GOT3 (cell line): Measurements from ENCODE around the gene ATAD2B.

ENCODE experiments used
- DNase-seq: peaks from one replicate; lab custom pipeline; 2025; ENCODE audit warnings: mixed read lengths; lab: John Stamatoyannopoulos, UW

Gene ATAD2B

DNA sequence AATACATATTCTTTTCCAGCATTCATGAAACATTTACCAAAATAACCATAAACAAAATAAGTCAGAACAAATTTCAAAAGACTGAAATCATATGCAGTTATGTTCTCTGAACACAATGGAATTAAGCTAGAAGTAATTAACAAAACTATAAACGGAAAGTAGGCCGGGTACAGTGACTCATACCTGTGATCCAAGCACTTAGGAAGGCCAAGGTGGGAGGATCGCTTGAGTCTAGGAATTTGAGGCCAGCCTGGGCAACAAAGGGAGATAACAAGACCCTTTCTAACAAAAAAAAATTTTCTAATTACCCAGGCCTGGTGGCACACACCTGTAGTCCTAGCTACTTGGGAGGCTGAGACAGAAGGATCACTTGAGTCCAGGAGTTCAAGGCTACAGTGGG, 14.9 kb downstream of the ATAD2B start:
- no peak for DNase-seq

- no peak for DNase-seq
Observed at GRCh38 chr2:23905155-23905554, 21.8 kb downstream of the ATAD2B start.

DNA sequence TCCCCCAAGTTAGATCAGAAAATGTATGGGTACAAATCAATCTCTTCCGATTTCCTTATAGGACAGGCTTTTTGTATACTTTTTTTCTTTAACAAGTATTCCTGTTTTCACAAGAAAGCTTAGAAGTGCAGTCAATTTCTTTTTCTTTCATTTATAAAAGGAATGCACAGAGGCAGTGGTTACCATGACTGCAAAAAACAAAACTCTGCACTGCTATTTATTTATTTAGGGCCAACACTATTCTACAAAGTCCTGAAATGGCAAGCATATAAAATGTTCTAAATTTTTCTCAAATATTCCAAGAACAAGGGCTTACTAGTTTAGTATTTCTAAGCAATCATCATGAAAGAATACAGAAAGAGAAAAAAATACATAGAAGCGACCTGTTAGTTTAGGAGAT, 22.2 kb downstream of the ATAD2B start:
- DNase-seq: no peak

DNA sequence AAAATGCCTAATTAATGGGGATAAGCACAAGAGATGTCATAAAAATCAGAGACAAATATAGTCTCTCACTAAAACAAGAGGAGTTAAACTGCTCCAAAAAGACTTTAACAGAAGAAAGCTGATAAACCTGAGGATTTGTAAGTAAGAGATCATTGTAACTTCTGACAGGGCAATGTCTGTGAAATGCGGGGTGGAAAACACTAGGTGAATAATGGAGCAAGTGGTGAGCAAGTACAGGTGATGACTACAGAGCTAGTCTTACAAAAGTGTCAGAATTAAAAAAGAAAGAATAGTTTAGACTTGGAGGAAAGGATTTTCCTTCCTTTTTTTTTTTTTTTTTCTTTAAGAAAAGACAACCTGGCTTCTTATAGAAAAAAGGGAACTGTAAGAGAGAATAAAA, 22.7 kb downstream of the ATAD2B start:
- no peak for DNase-seq

GRCh38 chr2:23903034-23903433, 23.9 kb downstream of the ATAD2B start:
- DNase-seq: no peak

DNA sequence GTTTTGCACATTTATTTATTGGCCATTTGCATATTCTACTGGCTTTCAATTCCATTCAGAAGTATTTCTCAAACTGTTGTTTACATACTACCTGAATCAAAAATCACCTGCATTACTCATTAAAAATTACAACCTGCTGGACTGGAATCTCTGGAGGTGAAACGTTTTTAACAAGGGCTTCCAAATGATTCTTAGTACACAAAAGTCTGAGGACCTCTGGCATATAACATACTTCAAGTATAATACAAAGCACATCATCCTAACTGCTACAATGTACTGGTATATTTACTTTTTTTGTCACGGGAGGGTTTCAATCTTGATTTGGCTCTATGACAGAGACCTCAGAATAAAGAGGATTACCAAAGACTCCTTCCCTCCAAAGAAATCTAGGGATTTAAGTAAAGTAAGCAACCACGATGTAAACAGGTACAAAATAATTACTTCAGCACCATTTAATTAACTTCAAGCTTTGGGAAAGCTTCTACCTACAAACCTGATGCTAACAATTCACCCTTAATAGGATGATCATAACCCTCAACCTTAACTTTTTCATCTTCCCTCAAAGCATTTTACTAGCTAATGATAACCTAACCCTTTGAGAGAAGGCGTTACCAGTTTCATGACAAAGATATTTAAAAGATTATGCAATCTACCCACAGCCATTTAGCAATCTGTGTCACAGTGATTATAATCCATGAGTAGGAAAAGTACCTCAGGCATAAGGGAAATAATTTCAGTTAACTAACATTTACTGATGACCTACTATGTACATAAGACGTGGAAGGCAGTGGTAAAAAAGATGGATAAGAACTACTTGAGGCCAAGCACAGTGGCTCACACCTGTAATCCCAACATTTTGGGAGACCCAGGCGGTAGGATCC, 24.7 kb downstream of the ATAD2B start:
- DNase-seq: no peak

GRCh38 chr2:23900541-23901322, 26.2 kb downstream of the ATAD2B start:
- DNase-seq: no peak

- no peak for DNase-seq
Observed at GRCh38 chr2:23900133-23900532, 26.8 kb downstream of the ATAD2B start.

GRCh38 chr2:23871206-23871605, 55.7 kb downstream of the ATAD2B start:
- no peak for DNase-seq

DNA sequence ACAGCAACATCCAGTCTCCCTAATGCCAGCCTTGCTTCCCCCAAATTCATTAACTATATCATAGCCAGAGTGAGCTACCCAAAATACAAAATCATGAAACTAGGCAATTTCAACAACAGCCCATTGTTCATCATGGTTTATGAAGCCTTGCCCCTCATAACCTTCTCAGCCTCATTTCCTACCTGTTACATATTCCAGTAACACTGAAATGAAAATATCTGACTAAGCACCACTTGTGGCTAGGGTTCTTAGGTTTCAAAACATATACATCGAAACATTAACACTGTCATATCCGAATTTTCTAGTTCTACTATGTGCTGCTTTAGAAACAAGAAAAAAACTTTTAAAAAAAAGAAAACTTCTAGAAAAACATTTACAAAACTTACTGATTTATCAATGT, 59.5 kb downstream of the ATAD2B start:
- no peak for DNase-seq

DNA sequence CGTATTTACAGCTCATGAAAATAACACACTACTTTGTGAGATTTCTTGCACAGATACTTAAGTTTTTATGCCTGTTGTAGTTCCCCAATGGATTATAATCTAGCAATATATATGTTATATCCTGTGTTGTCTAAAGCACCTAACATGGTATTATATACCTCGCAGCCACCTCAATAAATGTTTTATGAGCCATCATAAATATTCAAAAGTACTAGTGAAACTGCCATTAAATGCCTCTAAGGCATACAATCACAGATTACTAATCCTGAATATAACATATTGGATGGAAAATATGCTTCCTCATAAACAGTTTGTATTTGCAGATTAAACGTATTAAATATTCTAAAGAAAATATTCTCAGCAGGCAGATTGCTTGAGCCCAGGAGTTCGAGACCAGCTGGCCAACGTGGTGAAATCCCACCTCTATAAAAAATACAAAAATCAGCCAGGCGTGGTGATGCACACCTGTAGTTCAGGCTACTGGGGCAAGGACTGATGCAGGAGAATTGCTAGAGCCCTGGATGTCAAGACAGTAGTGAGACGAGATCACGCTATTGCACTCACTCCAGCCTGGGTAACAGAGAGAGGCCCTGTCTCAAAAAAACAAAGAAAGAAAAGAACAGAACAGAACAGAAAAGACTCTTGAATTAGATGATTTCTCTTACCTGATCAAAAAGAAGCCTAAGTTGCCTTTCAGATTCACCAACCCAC, 64.1 kb downstream of the ATAD2B start:
- DNase-seq: no peak

DNA sequence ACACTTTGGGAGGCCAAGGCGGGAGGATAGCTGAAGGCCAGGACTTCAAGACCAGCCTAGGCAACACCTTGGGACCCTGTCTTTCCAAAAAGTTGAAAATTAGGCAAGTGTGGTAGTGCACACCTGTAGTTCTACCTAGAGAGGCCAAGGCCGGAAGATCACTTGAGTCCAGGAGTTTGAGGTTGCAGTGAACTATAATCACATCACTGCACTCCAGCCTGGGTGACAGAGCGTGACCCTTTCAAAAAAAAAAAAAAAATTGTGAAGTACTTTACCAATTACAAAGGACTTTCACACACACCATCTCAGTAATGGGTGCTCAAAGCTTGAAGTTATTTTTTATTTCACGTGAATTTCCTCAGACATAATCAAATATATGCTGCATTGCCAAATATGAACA, 65.0 kb downstream of the ATAD2B start:
- DNase-seq: no peak

DNA sequence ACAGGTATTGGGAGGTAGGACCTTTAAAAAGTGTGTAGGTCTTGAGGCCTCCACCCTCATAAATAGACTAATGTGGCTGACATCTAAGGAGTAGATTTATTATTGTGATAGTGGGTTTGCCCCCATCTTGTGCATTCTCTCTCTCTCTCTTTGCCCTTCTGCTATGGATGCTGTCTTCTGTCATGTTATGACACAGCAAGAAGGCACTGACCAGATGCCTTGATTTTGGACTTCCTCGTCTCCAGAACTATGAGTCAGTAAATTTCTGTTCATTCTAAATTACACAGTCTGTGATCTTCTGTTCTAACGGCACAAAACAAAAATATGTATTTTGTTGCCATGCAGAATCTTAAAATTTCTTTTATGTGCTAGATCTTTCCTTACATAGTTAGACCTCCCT, 66.9 kb downstream of the ATAD2B start:
- DNase-seq: no peak

DNA sequence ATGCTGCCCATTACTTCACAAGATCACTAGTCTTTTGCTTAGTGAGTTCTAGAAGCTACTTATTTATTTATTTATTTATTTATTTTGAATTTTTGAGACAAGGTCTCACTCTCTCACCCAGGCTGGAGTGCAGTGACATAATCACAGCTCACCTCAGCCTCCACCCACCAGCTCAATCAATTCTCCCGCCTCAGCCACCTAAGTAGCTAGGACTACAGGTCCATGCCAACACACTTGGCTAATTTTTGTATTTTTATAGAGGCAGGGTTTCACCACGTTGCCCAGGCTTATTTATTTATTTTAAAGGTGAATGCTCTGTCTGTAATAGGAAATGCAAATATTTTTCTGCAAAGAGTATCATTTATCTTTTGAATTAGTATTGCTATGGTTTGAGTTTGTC, 67.7 kb downstream of the ATAD2B start:
- no peak for DNase-seq

- DNase-seq: no peak
Observed at GRCh38 chr2:23850564-23851256, 76.2 kb downstream of the ATAD2B start.

DNA sequence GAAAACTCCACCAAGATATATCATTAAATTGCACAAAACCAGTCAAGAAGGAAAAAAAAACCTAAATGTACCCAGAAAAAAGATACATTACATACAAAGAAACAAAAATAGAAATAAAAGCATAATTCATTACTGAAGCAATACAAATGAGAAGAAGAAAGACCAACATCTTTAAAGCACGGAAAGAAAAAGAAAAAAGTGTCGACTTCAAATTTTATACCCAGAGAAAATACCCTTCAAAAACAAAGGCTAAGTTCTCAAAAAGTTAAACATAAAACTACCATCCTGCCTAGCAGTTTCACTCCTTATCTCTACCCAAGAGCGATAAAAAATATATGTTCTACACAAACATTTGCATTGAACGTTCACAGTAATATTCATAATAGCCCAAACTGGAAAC, 82.0 kb downstream of the ATAD2B start:
- DNase-seq: no peak

DNA sequence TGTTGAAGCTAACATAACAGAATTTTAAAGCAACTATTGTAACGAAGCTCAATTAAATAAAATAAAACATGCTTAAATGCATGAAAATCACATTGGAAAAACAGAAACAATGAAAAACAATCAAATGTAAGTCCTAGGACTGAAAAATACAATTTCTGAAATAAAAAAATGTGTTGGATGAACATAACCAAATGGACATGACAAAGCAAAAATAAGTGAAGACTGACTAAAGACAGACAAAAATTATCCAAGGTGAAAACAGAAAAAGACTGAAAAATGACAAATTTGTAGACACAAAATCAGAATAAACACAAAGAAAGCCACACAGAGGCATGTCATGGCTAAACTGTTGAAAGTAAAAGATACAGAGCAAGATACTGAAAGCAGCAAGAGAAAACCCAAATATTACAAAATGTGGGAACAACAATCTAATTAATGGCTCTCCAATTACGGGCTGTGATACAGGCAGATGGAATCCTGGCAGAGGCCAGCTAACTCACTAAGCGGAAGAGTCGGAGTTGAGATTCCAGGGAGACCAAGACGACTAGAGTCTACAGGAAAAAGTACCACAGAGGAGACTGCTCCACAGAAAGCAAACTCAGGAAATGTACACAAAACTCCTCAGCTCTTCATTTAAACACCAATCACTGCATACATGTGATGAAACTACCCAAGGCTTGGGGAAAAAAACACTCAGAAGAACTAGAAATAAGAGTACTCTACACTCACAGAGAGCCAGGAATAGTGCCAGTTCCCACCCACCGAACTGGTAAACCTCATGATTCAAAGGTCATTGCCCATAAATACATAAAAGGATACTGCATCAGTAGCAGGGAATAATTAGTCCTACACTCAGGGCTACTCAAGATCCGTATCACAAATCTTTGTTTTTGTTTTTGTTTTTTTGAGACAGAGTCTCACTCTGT, 83.6 kb downstream of the ATAD2B start:
- no peak for DNase-seq

- no peak for DNase-seq
Observed at GRCh38 chr2:23839919-23840578, 86.9 kb downstream of the ATAD2B start.

DNA sequence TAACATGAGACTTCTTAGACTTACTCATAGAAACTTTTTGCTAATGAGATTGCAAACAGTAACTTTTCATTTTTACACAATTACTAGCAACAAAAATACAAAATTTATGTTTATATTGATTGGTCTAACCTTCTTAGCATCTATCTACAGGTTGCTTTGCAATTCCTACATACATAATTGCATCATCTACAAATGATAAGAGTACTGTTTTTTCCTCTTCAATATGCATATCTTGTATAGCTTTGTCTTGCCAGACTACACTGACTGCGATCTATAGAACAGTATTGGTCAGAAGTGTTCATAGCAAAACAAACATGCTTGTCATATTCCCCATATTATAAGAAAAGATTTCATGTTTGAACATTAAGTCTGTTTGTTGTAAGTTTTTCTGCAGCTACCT, 87.9 kb downstream of the ATAD2B start:
- no peak for DNase-seq

- DNase-seq: no peak
Observed at GRCh38 chr2:23838581-23838980, 88.3 kb downstream of the ATAD2B start.
